HepG2 (cell line): Measurements from ENCODE around the gene TNNI3. TPM values are rescaled to one million over a fixed set of nuclear protein-coding genes. Genes with fewer than 3 reads are reported as not detected.
"Not testable (repeated sequence)": the region's sequence is repeated elsewhere in the genome, so short reads cannot be mapped to it uniquely, and the experiment has no call there.

Experiments used
- ATAC-seq: fragments of 200-7000 bp; cut with Tn5 transposase; 3 replicates; pipeline ENCODE4 v1.9.1; 2020; ENCODE audit warnings: mild to moderate bottlenecking, moderate library complexity
- BruUV-seq: library from RNA; stranded (reverse); fragments of 400-500 nt; replicated peaks from 2 replicates; lab custom pipeline; 2021; lab: Mats Ljungman, UMichigan
- CTCF ChIA-PET: fragments of 300-600 bp; formaldehyde crosslinking; extraction: SDS; loops from one replicate; lab custom pipeline; 2021; ENCODE audit warnings: low total read pairs, inconsistent platforms, low intra/inter-chr PET ratio; lab: Yijun Ruan, JAX
- POLR2A ChIA-PET: fragments of 350-600 bp; sonication (Branson Sonifier 250); formaldehyde crosslinking; loops from one replicate; lab custom pipeline; 2020; ENCODE audit warnings: antibody characterized with exemption, inconsistent platforms; lab: Yijun Ruan, JAX
- DNase-seq: peaks from one replicate; pipeline ENCODE4 v3.0.0-alpha.2; 2015; ENCODE audit warnings: low spot score
- FAIRE-seq: peaks from 3 replicates; lab custom pipeline; 2011; peaks lifted over from hg19 to GRCh38; lab: Jason Lieb, UNC
- H2AFZ ChIP-seq: one replicate; pipeline ENCODE4 v1.6.1; 2011; ENCODE audit warnings: low read length, inconsistent platforms
- H3K27ac ChIP-seq: fragments of 300-600 bp; 3 replicates; pipeline ENCODE4 v1.8.0; 2011; ENCODE audit warnings: mixed run types, mild to moderate bottlenecking, mixed read lengths, low read length, inconsistent platforms; ENCODE audit not compliant: insufficient read depth; ENCODE audit errors: extremely low read length
- H3K27me3 ChIP-seq, 2 experiments: fragments of 200-600 bp in 1 of 2; 2 replicates in 1 of 2; 3 replicates in 1 of 2; pipeline versions ENCODE4 v1.6.0 to v1.8.0; 2011; ENCODE audit warnings: low read length in 2 of 2, mild to moderate bottlenecking in 2 of 2, moderate library complexity in 2 of 2, inconsistent platforms in 1 of 2; ENCODE audit not compliant: insufficient read depth in 2 of 2, control insufficient read depth in 1 of 2
- H3K36me3 ChIP-seq, 2 experiments: fragments of 200-600 bp in 1 of 2; replicated peaks in 1 of 2; 2 replicates in 1 of 2; 3 replicates in 1 of 2; pipeline versions ENCODE4 v1.5.1 to v1.8.0; 2011; ENCODE audit warnings: low read length in 2 of 2, inconsistent platforms in 1 of 2; ENCODE audit not compliant: insufficient read depth in 2 of 2, control insufficient read depth in 1 of 2
- H3K4me1 ChIP-seq: 2 replicates; pipeline ENCODE4 v1.5.1; 2012; ENCODE audit warnings: low read length, inconsistent platforms; ENCODE audit not compliant: insufficient read depth
- H3K4me2 ChIP-seq: 2 replicates; pipeline ENCODE4 v1.6.0; 2011; ENCODE audit warnings: low read depth, low read length, inconsistent platforms
- H3K4me3 ChIP-seq, 3 experiments: fragments of 200-600 bp in 1 of 3; sonication (generic), shearing (Covaris generic) in 1 of 3; replicated peaks in 1 of 3; 2 replicates each; pipeline ENCODE4 v1.5.1; 2011 to 2016; ENCODE audit warnings: low read length in 3 of 3, inconsistent platforms in 2 of 3, low read depth in 2 of 3, mild to moderate bottlenecking in 2 of 3, control low read depth in 1 of 3, mixed read lengths in 1 of 3; ENCODE audit not compliant: insufficient read depth in 1 of 3
- H3K79me2 ChIP-seq: one replicate; pipeline ENCODE4 v1.6.1; 2011; ENCODE audit warnings: low read length, inconsistent platforms; ENCODE audit not compliant: insufficient read depth
- H3K9ac ChIP-seq: 2 replicates; pipeline ENCODE4 v1.6.0; 2011; ENCODE audit warnings: mild to moderate bottlenecking, low read depth, low read length, inconsistent platforms; ENCODE audit not compliant: insufficient read depth
- H3K9me3 ChIP-seq: 2 replicates; pipeline ENCODE4 v1.5.1; 2012; ENCODE audit warnings: mild to moderate bottlenecking, low read length
- H4K20me1 ChIP-seq: 2 replicates; pipeline ENCODE4 v1.6.0; 2011; ENCODE audit warnings: inconsistent platforms, mild to moderate bottlenecking, low read length, moderate library complexity; ENCODE audit not compliant: insufficient read depth
- AGO2 ChIP-seq: fragments of 200-400 bp; formaldehyde crosslinking; optimal IDR thresholded peaks from 2 replicates; pipeline ENCODE3; 2017; ENCODE audit warnings: mild to moderate bottlenecking, low read depth, low read length, moderate library complexity
- IRF1 ChIP-seq: sonication (generic); formaldehyde crosslinking; IDR thresholded peaks from 2 replicates; pipeline ENCODE4 v1.4.0; 2020; ENCODE audit warnings: low read depth, mild to moderate bottlenecking, missing genetic modification reagents
- RBFOX2 ChIP-seq: fragments of 200-400 bp; formaldehyde crosslinking; IDR thresholded peaks from 2 replicates; pipeline ENCODE4 v1.6.1; 2017; ENCODE audit warnings: low read depth, mild to moderate bottlenecking, low read length
- WGBS: methylation state at CpG from one replicate; pipeline ENCODE4 v1.1.6; 2017; ENCODE audit warnings: low lambda C conversion rate; 5-methylcytosine and 5-hydroxymethylcytosine counted together
- in situ Hi-C: cut with HindIII; loops from 2 replicates; pipeline ENCODE4 v1.10.0; 2017; ENCODE audit warnings: low pct_unique_long_range_greater_than_20kb; ENCODE audit not compliant: extremely low pct_ligation_motif_present
- intact Hi-C: fragments of 100-400 bp; cut with micrococcal nuclease; formaldehyde crosslinking; loops from one replicate; pipeline ENCODE4 v1.10.0; 2022; ENCODE audit not compliant: unreplicated experiment
- polyA plus RNA-seq, 8 experiments: library from polyadenylated mRNA; depleted of rRNA in 3 of 8; stranded (reverse) in 7 of 8; unstranded in 1 of 8; fragments of >200 nt; fragmentation: Illumina TruSeq in 4 of 8; extraction: Trizol in 4 of 8; gene quantifications; 2 replicates each; pipeline versions ENCODE4 v1.2.1 to v1.2.3, GENCODE V29; 2011 to 2016; ENCODE audit warnings: low read depth in 4 of 8, missing spikeins in 1 of 8, mixed read lengths in 1 of 8; ENCODE audit not compliant: insufficient read depth in 1 of 8
- total RNA-seq, 5 experiments: library from RNA; depleted of rRNA; stranded (reverse); fragments of >200 nt; fragmentation: Illumina TruSeq; extraction: Trizol; gene quantifications; 2 replicates each; pipeline ENCODE4 v1.2.3, GENCODE V29; 2016; ENCODE audit warnings: low read depth in 1 of 5

TNNI3 gene
- total and polyA plus RNA-seq, 2 of the 13 experiments (the other 11 are each of a cell fraction or from before 2014, with no cell fraction given): 3.5 to 3.7 TPM

- ATAC-seq: no peak
- in situ Hi-C loops: no loop called here
- no TSS peak for BruUV-seq
- CTCF ChIA-PET: no interaction called here
- no peaks in the 10 kb centered on the region for H3K27me3 ChIP-seq
- DNase-seq: no peak
- no peaks in the 10 kb centered on the region for H3K9me3 ChIP-seq
- H3K4me1 ChIP-seq: peaks cover 8% of the 10 kb centered on the region; the same call in 1 of the 2 replicates
- no peak overlapping the region for H2AFZ ChIP-seq
- H3K27ac ChIP-seq: no peak overlapping the region
- FAIRE-seq: no peak
- H3K79me2 ChIP-seq: peaks cover 10% of the 10 kb centered on the region
- TF ChIP-seq RBFOX2 (0 out of 2 replicates have a peak, but pooled peaks have one; percentile 32), AGO2 (peak; percentile 30), IRF1 (CRISPR knock-in tag) (no peak)
- TF ChIP-seq, all 625 proteins: peak for 2
- no peak overlapping the region for H3K4me3 ChIP-seq
- 94% methylated on average over 11 of the region's 20 CpGs for WGBS
- peaks cover 5 to 7% of the 10 kb centered on the region in 2 experiments; a peak in 4 of 5 replicates for H3K36me3 ChIP-seq
- no peaks in the 10 kb centered on the region for H4K20me1 ChIP-seq
- no peak overlapping the region for H3K9ac ChIP-seq
- POLR2A ChIA-PET: no interaction called here
- intact Hi-C loops: no loop called here
- no peak overlapping the region for H3K4me2 ChIP-seq
Measured at GRCh38 chr19:55109527-55110291, 47.8 kb downstream of the TNNI3 start.

- H3K9ac ChIP-seq, H3K79me2 ChIP-seq, POLR2A ChIA-PET, intact Hi-C loops, H3K4me3 ChIP-seq, ATAC-seq, H3K4me1 ChIP-seq, H3K36me3 ChIP-seq, BruUV-seq, CTCF ChIA-PET, H3K4me2 ChIP-seq, FAIRE-seq, H3K27ac ChIP-seq, H2AFZ ChIP-seq, H3K27me3 ChIP-seq, H3K9me3 ChIP-seq, in situ Hi-C loops, DNase-seq, H4K20me1 ChIP-seq: not testable (repeated sequence)
- 96% methylated on average over 3 of the region's 3 CpGs for WGBS
Measured at GRCh38 chr19:55107252-55107651, 50.3 kb downstream of the TNNI3 start.
